GM12873 (cell line): ENCODE data around the gene REC114.

Experiments
- CTCF ChIP-seq: IDR thresholded peaks from 2 replicates; pipeline ENCODE4 v1.5.1; 2012; ENCODE audit warnings: low read depth, mild to moderate bottlenecking, moderate library complexity, low read length, control low read depth; ENCODE audit not compliant: insufficient read depth; ENCODE audit errors: missing control alignments

The REC114 gene

GRCh38 chr15:73440571-73440970 is 2.4 kb upstream of the REC114 start:
- TF ChIP-seq CTCF = no peak

- no peak for TF ChIP-seq CTCF
These were observed 543 bp upstream of the REC114 start for GRCh38 chr15:73442421-73442820.

GRCh38 chr15:73454096-73454495 is 11.1 kb downstream of the REC114 start:
- no peak for TF ChIP-seq CTCF

- TF ChIP-seq CTCF = no peak
These were observed 12.9 kb downstream of the REC114 start for GRCh38 chr15:73455876-73456275.

GRCh38 chr15:73457334-73457733 is 14.4 kb downstream of the REC114 start:
- no peak for TF ChIP-seq CTCF

GRCh38 chr15:73460662-73461061 is 17.7 kb downstream of the REC114 start:
- no peak for TF ChIP-seq CTCF

- TF ChIP-seq CTCF = peak; percentile 62
These were observed 21.6 kb downstream of the REC114 start for GRCh38 chr15:73464602-73465001.

GRCh38 chr15:73467758-73468157 is 24.8 kb downstream of the REC114 start:
- no peak for TF ChIP-seq CTCF
